GDM1 (cell line): ENCODE measurements around the gene ITCH.
"Not testable (repeated sequence)": the region's sequence is repeated elsewhere in the genome, so short reads cannot be mapped to it uniquely, and the experiment has no call there.

Experiments
- DNase-seq: peaks from one replicate; lab custom pipeline; 2025; lab: John Stamatoyannopoulos, UW

The ITCH gene

DNA sequence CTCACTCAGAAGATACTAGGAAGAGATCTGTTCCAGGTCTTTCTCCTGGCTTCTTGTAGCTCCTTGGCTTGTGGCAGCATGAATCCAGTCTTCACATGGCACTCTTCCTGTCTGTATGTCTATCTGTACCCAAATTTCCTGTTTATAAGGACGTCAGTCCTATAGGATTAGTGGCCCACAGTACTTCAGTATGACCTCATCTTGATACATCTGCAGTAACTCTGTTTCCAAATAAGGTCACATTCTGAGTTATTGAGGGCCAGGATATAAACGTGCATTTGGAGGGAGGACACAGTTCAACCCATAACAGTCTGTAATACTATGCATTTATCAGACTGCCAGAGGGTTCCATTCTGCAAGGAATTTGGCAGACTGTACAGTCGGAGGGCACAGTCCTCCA is 95.6 kb downstream of the ITCH start:
- no peak for DNase-seq

DNA sequence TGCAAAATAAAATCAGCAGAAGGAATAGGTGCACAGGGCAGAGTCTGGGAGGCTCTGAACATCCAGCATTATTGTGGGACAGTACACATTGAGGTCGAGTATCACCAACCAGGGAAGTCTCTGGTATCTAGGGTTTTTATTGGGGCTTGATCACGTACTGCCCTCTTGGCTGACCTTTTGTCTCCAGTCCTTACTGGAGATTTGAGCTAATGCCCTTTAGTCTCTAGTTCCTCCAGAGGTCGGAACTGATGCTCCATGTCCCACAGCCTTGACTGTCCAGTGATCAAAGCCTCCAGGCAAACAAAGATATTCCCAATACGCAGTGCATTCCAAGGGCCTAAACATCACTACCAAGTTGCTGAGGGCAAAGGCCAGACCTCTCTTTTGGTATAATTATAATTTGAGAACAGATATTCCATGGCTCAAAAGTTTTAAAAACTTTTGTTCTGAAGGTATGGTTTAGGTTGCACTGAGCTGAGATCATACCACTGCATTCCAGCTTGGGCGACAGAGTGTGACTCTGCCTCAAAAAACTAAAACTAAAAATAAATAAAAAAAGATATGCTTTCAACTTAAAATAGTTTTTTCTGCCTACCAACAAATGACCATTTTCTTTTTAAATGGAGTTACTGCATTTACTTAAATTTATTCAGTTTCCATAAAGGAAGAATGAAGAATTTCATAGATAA is 96.3 kb downstream of the ITCH start:
- DNase-seq = no peak

DNA sequence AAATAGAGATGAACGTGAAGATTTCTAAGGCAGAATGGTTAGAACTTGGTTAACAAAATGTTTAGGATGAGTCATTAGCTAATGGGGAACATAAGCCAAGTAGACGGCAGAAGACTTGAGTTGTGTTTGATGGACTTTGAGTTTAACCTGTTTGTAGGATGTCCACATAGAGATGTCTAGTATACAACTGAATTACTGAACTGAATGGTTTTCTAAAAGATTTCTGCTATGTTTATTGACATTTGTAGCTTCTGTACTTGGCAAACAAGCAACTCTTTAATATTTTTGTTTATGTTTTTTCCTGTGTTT is 98.7 kb downstream of the ITCH start:
- no peak for DNase-seq

DNA sequence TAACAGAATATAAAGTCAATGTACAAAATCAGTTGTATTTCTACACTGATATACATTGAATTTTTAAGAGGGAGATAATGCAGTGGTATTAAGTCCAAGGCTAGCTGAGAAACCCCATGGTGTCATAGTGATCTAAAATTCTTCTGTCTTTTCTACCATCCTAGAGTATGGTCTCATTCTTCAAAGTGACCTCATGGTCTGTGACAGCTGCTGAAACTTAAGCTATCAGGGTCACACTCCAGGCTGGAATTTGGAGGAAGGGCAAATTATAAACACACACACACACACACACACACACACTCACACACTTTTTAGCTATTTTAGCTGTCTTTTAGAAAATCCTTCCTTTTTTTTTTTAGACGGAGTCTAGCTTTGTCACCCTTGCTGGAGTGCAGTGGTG is 105.9 kb downstream of the ITCH start:
- no peak for DNase-seq

- DNase-seq = no peak
Measured at GRCh38 chr20:34472246-34472925, 109.3 kb downstream of the ITCH start.

- DNase-seq = peak; percentile 15
Measured at GRCh38 chr20:34473262-34473883, 110.3 kb downstream of the ITCH start.

DNA sequence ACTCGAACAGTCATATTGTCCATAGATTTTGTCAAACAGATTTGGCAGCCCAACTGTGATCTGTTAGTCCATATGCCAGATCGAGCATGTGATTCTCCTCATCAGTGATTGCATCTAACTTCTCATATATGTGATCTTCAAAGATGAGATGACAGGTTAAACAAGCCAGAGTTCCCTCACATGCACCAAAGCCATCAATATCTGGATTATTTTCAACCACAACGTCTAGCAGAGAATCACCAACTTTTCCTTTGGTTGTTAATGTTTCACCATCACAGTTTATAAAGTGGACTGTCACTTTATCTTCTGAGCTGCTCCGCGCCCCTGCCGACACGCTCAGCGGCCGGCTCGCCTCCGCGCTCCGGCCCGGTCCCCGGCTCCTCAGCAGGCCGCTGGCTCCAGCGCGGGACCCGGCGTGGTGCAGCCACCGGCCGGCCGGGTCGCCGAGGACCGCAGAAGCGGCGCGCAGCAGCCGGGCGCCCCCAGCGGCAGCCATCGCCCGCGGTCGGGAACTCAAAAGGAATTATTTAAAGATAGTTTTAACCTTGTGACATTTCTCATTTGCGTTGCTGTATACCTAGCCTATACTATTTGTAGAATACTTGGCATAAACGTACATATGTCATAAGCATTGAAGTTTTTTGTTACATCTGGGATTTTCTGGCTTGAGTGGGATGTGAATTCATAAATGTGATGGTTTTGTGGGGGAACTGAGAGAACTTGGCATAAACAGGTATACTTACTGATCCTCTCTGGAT is 113.1 kb downstream of the ITCH start:
- DNase-seq = no peak

DNA sequence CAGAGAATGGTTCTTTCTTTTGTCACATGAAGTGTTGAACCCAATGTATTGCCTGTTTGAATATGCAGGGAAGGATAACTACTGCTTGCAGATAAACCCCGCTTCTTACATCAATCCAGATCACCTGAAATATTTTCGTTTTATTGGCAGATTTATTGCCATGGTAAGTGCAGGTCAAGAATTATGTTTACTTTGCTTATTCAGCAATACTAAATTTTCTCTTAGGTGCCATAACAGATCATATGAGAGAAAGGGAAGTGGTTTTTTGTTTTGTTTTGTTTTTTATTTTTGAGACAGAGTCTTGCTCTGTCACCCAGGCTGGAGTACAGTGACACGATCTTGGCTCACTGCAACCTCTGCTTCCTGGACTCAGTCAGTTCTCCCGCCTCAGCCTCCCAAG is 116.6 kb downstream of the ITCH start:
- no peak for DNase-seq

DNA sequence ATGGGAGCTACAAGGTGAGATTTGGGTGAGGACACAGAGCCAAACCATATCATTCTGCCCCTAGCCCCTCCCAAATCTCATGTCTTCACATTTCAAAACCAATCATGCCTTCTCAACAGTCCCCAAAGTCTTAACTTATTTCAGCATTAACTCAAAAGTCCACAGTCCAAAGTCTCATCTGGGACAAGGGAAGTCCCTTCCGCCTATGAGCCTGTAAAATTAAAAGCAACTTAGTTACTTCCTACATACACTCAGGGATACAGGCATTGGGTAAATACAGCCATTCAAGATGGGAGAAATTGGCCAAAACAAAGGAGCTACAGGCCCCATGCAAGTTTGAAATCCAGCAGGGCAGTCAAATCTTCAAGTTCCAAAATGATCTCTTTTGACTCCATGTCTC is 119.1 kb downstream of the ITCH start:
- DNase-seq = not testable (repeated sequence)

GRCh38 chr20:34483585-34484220 is 120.6 kb downstream of the ITCH start:
- not testable (repeated sequence) for DNase-seq

- no peak for DNase-seq
Measured at GRCh38 chr20:34485068-34485634, 122.1 kb downstream of the ITCH start.

GRCh38 chr20:34491226-34491931 is 128.3 kb downstream of the ITCH start:
- DNase-seq = no peak

GRCh38 chr20:34491932-34492509 is 128.9 kb downstream of the ITCH start:
- no peak for DNase-seq

DNA sequence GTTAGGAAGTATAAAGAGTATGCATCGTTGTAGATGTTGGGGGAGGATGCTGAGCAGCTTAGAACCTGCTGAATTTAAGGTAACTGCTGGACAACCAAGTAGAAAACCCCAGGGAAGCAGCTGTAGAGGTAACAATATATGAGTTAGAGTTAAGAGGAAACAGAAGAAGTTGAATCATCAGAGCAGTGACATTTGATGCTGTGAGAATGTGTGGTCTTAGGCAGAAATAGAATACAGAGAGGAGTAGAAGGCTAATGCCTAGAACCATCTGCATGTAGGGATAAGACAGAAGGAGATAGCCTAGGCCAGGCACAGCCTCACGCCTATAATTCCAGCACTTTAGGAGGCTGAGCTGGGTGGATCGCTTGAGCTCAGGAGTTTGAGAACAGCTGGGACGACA is 130.6 kb downstream of the ITCH start:
- DNase-seq = no peak

DNA sequence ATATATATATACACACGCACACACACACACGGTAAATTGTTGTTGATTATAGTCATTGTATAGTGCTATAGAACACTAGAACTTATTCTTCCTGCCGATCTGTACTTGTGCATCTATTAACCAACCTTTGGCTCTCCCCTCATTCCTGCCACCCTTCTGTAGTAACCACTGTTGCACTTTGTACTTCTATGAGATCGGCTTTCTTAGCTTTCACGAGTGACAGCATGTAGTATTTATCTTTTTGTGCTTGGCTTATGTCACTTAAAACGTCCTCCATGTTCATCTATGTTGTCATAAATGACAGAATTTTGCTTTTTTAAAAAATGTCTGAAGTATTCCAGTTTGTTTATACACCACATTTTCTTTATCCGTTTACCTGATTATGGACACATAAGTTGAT is 132.2 kb downstream of the ITCH start:
- DNase-seq = no peak

DNA sequence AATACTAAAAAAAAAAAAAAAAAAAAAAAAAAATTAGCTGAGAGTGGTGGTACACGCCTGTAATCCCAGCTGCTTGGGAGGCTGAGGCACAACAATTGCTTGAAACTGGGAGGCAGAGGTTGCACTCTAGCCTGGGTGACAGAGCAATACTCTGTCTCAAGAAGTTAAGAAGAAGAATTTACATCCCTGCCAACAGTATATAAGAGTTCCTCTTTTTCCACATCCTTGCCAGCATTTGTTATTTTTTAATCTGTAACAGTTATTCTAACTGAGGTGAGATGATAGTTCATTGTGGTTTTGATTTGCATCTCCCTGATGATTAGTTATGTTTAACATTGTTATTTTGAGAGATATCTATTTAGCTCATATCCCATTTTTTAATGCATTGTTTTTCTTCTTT is 132.8 kb downstream of the ITCH start:
- peak; percentile 0 for DNase-seq

DNA sequence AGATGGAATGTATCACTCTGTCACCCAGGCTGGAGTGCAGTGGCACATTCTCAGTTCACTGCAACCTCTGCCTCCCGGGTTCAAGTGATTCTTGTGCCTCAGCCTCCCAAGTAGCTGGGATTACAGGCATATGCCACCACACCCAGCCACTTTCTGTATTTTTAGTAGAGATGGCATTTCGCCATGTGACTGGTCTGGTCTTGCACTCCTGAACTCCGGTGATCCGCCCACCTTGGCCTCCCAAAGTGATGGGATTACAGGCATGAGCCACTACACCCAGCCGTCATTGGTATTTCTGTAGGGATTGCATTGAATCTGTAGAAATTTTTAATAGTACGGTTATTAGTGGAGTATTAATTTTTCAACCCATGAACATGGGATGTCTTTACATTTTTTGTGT is 134.5 kb downstream of the ITCH start:
- DNase-seq = not testable (repeated sequence)

DNA sequence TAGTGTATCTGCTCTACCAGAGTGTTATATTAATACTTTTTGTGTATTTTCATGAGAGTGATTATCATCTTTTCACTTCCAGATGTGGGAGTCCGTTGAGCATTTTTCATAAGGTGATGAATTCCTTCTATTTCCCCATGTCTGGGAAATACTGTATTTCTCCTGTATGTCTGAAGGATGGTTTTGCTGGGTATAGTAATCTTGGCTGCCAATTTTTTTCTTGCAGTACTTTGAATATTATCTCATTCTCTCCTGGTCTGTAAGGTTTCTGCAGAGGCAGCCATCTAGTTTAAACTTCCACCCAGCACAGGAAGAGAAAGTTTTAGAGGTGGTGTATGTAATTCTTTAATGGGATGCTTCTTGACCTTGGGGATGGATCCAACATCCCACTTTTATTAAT is 137.8 kb downstream of the ITCH start:
- DNase-seq = no peak

GRCh38 chr20:34506480-34506879 is 143.4 kb downstream of the ITCH start:
- no peak for DNase-seq

- no peak for DNase-seq
Measured at GRCh38 chr20:34507702-34508413, 144.8 kb downstream of the ITCH start.
